Keratinocyte (primary cell): Measurements from ENCODE around the gene RAB11FIP5. TPM values are rescaled to one million over a fixed set of nuclear protein-coding genes. Genes with fewer than 3 reads are reported as not detected.

ENCODE experiments used
- DNase-seq: peaks from one replicate; pipeline ENCODE4 v3.0.0-alpha.2; 2011; ENCODE audit warnings: low read depth, missing footprints, low spot score
- FAIRE-seq: peaks from 2 replicates; lab custom pipeline; 2011; peaks lifted over from hg19 to GRCh38; lab: Jason Lieb, UNC
- H2AFZ ChIP-seq: 2 replicates; pipeline ENCODE4 v1.6.0; 2012; ENCODE audit warnings: low read length, control low read depth, inconsistent platforms; ENCODE audit not compliant: control insufficient read depth
- H3K27ac ChIP-seq: 2 replicates; pipeline ENCODE4 v1.5.1; 2011; ENCODE audit warnings: low read length; ENCODE audit not compliant: control insufficient read depth, insufficient read depth
- H3K27me3 ChIP-seq: 3 replicates; pipeline ENCODE4 v1.6.0; 2011; ENCODE audit warnings: low read length; ENCODE audit not compliant: control insufficient read depth, insufficient read depth; ENCODE audit errors: extremely low read depth
- H3K36me3 ChIP-seq, 2 experiments: 2 replicates in 1 of 2; 3 replicates in 1 of 2; pipeline ENCODE4 v1.5.1; 2011; ENCODE audit warnings: low read length in 2 of 2, mild to moderate bottlenecking in 1 of 2; ENCODE audit not compliant: control insufficient read depth in 2 of 2, insufficient read depth in 2 of 2; ENCODE audit errors: extremely low read depth in 1 of 2
- H3K4me1 ChIP-seq: 3 replicates; pipeline ENCODE4 v1.5.1; 2011; ENCODE audit warnings: low read length; ENCODE audit not compliant: control insufficient read depth, insufficient read depth; ENCODE audit errors: extremely low read depth
- H3K4me2 ChIP-seq: 3 replicates; pipeline ENCODE4 v1.6.0; 2011; ENCODE audit warnings: low read depth, low read length; ENCODE audit not compliant: control insufficient read depth, insufficient read depth; ENCODE audit errors: extremely low read depth
- H3K4me3 ChIP-seq, 3 experiments: fragments of 200-600 bp in 1 of 3; sonication (generic) in 1 of 3; 2 replicates in 2 of 3; 3 replicates in 1 of 3; pipeline ENCODE4 v1.5.1; 2011 to 2016; ENCODE audit warnings: low read length in 3 of 3, mild to moderate bottlenecking in 3 of 3, control low read depth in 2 of 3, inconsistent platforms in 1 of 3, low read depth in 1 of 3, mixed read lengths in 1 of 3, mixed run types in 1 of 3, moderate library complexity in 1 of 3; ENCODE audit not compliant: control insufficient read depth in 2 of 3, insufficient read depth in 2 of 3; ENCODE audit errors: extremely low read depth in 1 of 3
- H3K79me2 ChIP-seq: 2 replicates; pipeline ENCODE4 v1.6.0; 2012; ENCODE audit warnings: low read length; ENCODE audit not compliant: control insufficient read depth, insufficient read depth
- H3K9ac ChIP-seq: 3 replicates; pipeline ENCODE4 v1.6.0; 2011; ENCODE audit warnings: low read length; ENCODE audit not compliant: control insufficient read depth, insufficient read depth; ENCODE audit errors: extremely low read depth
- H3K9me1 ChIP-seq: 3 replicates; pipeline ENCODE4 v1.6.0; 2011; ENCODE audit warnings: low read length; ENCODE audit not compliant: control insufficient read depth, insufficient read depth; ENCODE audit errors: extremely low read depth
- H3K9me3 ChIP-seq: 2 replicates; pipeline ENCODE4 v1.5.1; 2012; ENCODE audit warnings: low read depth, low read length; ENCODE audit not compliant: control insufficient read depth
- H4K20me1 ChIP-seq: 3 replicates; pipeline ENCODE4 v1.6.0; 2011; ENCODE audit warnings: low read length; ENCODE audit not compliant: control insufficient read depth, insufficient read depth; ENCODE audit errors: extremely low read depth
- EZH2 ChIP-seq: IDR thresholded peaks from one replicate; pipeline ENCODE4 v1.6.1; 2012; ENCODE audit warnings: inconsistent platforms, mild to moderate bottlenecking, low read length, moderate library complexity
- dilution Hi-C: fragments of 300-500 bp; cut with MboI; formaldehyde crosslinking; loops from one replicate; pipeline ENCODE4 v1.7.0; 2020; ENCODE audit warnings: low sequenced_read_pairs; ENCODE audit not compliant: extremely low pct_ligation_motif_present
- polyA plus RNA-seq, 5 experiments: library from polyadenylated mRNA; depleted of rRNA in 3 of 5; stranded (reverse) in 3 of 5; stranded (forward) in 1 of 5; unstranded in 1 of 5; fragments of >200 nt; gene quantifications; 1 replicate in 1 of 5; 2 replicates in 3 of 5; 3 replicates in 1 of 5; pipeline versions ENCODE4 v1.2.1 to v1.2.3, GENCODE V29; 2011 to 2012; ENCODE audit warnings: missing spikeins in 2 of 5, low read depth in 1 of 5, low replicate concordance in 1 of 5
- TF ChIP-seq, protein P1 (sequence below), 3 experiments: IDR thresholded peaks in 1 of 3; conservative IDR thresholded peaks in 1 of 3; optimal IDR thresholded peaks in 1 of 3; 2 replicates in 2 of 3; 3 replicates in 1 of 3; pipeline versions ENCODE3 to v1.5.1; 2011; ENCODE audit warnings: low read length in 3 of 3, mild to moderate bottlenecking in 3 of 3, moderate library complexity in 2 of 3, control low read depth in 1 of 3, inconsistent platforms in 1 of 3; ENCODE audit not compliant: insufficient read depth in 2 of 3; ENCODE audit errors: extremely low read depth in 1 of 3

RAB11FIP5 gene
- polyA plus RNA-seq, 1 donor (not counting 4 experiments of a cell fraction or from before 2014, with no cell fraction given): 40.1 TPM

- no peak overlapping the region for H3K9ac ChIP-seq
- H3K36me3 ChIP-seq: no peaks in the 10 kb centered on the region
- no peaks in the 10 kb centered on the region for H4K20me1 ChIP-seq
- no peak overlapping the region for H3K4me3 ChIP-seq
- DNase-seq: no peak
- TF ChIP-seq, protein P1, sequence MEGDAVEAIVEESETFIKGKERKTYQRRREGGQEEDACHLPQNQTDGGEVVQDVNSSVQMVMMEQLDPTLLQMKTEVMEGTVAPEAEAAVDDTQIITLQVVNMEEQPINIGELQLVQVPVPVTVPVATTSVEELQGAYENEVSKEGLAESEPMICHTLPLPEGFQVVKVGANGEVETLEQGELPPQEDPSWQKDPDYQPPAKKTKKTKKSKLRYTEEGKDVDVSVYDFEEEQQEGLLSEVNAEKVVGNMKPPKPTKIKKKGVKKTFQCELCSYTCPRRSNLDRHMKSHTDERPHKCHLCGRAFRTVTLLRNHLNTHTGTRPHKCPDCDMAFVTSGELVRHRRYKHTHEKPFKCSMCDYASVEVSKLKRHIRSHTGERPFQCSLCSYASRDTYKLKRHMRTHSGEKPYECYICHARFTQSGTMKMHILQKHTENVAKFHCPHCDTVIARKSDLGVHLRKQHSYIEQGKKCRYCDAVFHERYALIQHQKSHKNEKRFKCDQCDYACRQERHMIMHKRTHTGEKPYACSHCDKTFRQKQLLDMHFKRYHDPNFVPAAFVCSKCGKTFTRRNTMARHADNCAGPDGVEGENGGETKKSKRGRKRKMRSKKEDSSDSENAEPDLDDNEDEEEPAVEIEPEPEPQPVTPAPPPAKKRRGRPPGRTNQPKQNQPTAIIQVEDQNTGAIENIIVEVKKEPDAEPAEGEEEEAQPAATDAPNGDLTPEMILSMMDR (optimal IDR thresholded peaks at IDR 0.05 in 1 of 3, IDR thresholded peaks at IDR 0.05 in 1 of 3, conservative IDR thresholded peaks at IDR 0.05 in 1 of 3; ENCODE audit: extremely low read depth in 1 of 3, insufficient read depth in 2 of 3, low read length in 3 of 3): no peak
- TF ChIP-seq EZH2: no peak
- FAIRE-seq: no peak
- H3K27ac ChIP-seq: no peak overlapping the region
- H3K4me2 ChIP-seq: no peak overlapping the region
- dilution Hi-C loops: no loop called here
- no peaks in the 10 kb centered on the region for H3K79me2 ChIP-seq
- no peak overlapping the region for H2AFZ ChIP-seq
- no peaks in the 10 kb centered on the region for H3K9me1 ChIP-seq
- H3K4me1 ChIP-seq: no peaks in the 10 kb centered on the region
- no peaks in the 10 kb centered on the region for H3K9me3 ChIP-seq
- H3K27me3 ChIP-seq: no peaks in the 10 kb centered on the region
Observed at GRCh38 chr2:73043929-73044832, 68.6 kb downstream of the RAB11FIP5 start.

DNA sequence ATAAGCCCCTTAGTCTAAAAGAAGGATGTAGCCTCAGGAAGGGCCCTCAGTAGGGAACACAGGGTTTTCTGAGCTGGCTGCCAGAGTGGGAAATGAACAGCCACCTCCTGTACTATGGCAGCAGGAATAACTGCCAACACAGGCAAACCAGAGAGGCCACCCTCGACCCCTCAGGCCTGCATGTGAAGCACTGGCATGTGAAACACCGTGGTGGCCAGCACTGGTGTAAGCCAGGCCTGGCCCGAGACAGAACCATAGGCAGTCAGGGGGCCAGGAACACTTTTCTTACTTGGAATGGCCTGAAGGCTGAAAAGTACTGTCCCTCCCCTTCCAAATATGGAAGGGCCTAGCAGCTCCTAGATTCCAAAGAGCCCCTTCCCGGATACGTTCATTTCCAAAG, 69.5 kb downstream of the RAB11FIP5 start:
- FAIRE-seq (no peak), DNase-seq (no peak)
- Histone ChIP-seq H3K79me2 (no peaks in the 10 kb centered on the region), H3K4me3 (no peak overlapping the region), H3K4me2 (no peak overlapping the region), H2AFZ (no peak overlapping the region), H4K20me1 (no peaks in the 10 kb centered on the region), H3K4me1 (no peaks in the 10 kb centered on the region), H3K36me3 (no peaks in the 10 kb centered on the region), H3K9me1 (no peaks in the 10 kb centered on the region), H3K9ac (no peak overlapping the region), H3K27ac (no peak overlapping the region), H3K9me3 (no peaks in the 10 kb centered on the region), H3K27me3 (no peaks in the 10 kb centered on the region)
- TF ChIP-seq EZH2: no peak
- TF ChIP-seq, protein P1 (optimal IDR thresholded peaks at IDR 0.05 in 1 of 3, IDR thresholded peaks at IDR 0.05 in 1 of 3, conservative IDR thresholded peaks at IDR 0.05 in 1 of 3; ENCODE audit: extremely low read depth in 1 of 3, insufficient read depth in 2 of 3, low read length in 3 of 3): no peak
- dilution Hi-C loops: no loop called here
